RPMI8226 (cell line): ENCODE results near the gene CACNG3.
A peak's percentile ranks its signal among the peaks of the same experiment; 100 is the strongest.
"Not testable (repeated sequence)": the region's sequence is repeated elsewhere in the genome, so short reads cannot be mapped to it uniquely, and the experiment has no call there.

Source experiments
- DNase-seq: peaks from one replicate; pipeline ENCODE4 v3.0.0-alpha.2; 2015

CACNG3 gene

GRCh38 chr16:24281466-24281865, 25.3 kb downstream of the CACNG3 start:
- no peak for DNase-seq

- no peak for DNase-seq
Measured at GRCh38 chr16:24282141-24282540, 26.0 kb downstream of the CACNG3 start.

- no peak for DNase-seq
Measured at GRCh38 chr16:24286741-24287405, 30.7 kb downstream of the CACNG3 start.

DNA sequence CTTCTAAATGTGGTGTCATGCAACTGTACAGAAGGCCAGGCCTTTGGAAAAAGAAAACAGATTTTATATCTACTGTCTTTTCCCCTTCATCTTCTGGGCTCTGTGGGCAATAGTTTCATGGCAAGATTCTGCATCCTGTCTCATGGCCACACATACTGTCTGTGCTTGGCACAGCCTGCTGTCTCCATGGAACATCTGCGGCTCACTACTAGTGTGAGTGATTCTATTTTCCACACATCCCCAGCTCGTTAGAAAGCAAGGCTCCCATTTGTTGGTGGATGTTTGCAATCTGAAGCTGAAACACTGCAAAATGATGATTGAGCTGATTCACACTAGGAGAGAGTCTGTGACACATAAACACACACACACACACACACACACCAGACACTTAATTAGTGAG, 32.4 kb downstream of the CACNG3 start:
- DNase-seq: peak; percentile 10

DNA sequence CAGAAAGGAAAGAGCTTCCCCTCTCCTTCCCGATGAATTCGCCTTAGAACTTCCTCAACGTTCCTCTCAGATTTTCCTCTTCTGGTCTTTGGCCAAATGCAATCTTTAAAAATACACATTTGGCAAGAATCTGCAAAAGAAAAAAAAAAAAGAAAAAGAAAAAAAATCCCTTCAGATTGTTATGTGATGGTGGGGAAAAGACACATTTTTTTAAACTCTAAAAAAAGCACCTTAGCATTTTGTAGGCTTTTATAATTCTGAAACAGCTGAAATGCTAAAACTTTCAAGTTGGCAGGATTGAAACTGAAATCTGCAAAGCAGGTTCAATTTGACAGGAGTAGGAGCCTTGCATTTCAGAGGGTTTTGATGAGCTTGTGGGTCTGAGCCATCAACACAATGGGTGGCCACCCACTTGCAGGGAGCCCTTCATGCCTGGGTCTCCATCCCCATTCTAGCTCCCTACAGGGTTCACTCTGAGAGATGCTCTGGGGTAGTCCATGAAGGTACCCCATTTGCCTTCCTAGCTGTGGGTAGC, 33.1 kb downstream of the CACNG3 start:
- peak; percentile 39 for DNase-seq

- DNase-seq: no peak
Measured at GRCh38 chr16:24291932-24292331, 35.8 kb downstream of the CACNG3 start.

- DNase-seq: no peak
Measured at GRCh38 chr16:24294131-24294530, 38.0 kb downstream of the CACNG3 start.

DNA sequence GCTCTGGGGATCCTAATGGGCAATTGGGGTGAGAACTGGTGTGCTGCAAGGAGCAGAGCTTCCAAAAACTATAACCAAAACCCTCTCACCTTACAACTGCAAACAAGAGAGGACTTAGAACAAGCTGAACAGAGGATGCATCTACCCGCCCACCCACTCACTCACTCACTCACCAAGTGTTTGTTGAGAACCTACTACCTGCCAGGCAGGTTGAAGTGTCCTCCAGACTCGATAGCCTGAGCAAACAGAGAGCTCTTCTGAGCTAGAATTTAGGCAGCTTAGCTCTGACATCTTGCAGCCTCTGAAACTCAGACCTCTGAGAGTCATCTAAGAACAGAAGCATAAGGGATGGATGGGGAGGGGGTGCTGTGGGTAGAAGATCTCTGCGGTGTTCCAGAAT, 41.2 kb downstream of the CACNG3 start:
- no peak for DNase-seq

DNA sequence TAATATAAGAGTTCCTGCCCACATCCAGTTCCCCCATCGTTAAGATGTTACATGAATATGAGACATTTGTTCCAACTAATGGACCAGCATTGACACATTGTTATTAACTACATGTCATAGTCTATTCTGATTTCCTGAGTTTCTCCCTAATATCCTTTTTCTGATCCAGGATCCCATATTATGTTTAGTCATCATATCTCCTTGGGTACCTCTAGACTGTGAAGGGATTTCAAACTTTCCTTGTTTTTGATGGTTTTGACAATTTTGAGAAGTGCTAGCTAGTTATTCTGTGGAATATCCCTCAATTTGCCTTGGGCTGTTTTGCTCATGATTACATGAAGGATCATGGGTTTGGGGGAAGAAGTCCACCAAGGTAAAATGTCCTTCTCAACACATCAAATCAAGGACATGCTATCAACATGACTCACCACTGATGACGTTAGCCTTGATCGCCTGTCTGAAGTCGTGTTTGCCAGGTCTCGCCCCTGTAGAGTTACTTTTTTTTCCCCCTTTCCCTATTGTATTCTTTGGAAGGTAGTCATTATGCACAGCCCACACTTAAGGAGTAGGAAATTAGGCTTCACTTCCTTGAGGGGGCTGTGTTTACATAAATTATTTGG, 42.5 kb downstream of the CACNG3 start:
- no peak for DNase-seq

- not testable (repeated sequence) for DNase-seq
Measured at GRCh38 chr16:24300750-24301149, 44.6 kb downstream of the CACNG3 start.

GRCh38 chr16:24302636-24303035, 46.5 kb downstream of the CACNG3 start:
- no peak for DNase-seq

DNA sequence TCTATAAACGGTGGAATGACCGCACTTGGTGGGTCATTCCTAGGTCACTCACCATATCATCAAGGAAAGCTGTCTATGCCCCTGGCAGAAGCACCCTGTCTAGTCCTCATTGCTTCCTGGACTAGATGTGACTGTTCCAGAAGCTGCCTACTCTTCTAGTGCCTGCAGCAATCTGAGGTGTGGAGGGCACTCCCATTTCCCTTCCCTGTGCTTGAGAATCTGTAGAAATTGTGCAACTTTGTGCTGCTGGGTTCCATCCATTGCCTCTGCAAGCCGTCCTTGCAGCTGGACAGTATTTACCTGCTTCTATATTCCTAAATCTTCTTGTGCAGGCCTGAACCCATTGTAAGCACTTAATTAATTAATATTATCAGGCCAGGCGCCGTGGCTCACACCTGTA, 52.1 kb downstream of the CACNG3 start:
- no peak for DNase-seq

DNA sequence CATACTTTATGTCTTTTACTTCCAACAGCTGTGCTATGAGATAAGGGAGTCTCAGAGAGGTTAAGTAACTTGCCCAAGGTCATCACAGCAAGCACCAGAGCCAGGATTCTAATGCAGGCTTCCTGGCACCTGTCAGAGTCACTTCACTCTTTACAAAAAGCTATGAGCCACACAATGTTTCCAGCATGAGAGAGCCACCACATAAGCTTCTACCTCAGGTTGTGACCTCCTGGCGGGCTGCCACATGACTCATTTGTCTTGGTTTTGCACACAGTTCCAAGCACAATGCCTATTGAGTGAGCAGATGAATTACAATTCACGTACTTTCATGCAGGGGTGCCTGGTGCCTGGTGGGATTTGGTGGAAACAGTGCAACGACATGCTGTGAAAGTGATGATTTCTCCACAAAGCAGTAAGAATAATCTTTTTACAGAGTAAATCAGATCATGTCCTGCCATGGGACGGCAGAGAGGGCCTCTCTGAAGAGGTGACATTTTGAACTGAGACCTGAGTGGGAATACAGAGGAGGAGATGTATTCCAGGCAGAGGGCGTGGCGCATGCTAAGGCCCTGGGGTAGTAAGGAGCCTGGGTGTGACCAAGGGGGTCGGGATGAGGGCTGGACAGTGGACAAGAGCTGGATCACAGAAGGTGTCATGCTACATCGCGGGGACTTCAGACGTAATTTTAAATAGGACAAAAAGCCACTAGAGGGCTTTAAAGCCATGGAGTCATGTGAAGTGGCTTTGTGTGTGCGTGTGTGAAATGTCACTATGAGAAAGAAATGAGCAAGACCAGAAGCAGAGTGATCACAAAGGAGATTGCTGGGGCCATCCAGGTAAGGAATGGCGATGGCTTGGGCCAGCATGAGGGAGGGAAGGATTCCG, 53.4 kb downstream of the CACNG3 start:
- DNase-seq: peak; percentile 73

GRCh38 chr16:24315343-24315742, 59.2 kb downstream of the CACNG3 start:
- DNase-seq: no peak

DNA sequence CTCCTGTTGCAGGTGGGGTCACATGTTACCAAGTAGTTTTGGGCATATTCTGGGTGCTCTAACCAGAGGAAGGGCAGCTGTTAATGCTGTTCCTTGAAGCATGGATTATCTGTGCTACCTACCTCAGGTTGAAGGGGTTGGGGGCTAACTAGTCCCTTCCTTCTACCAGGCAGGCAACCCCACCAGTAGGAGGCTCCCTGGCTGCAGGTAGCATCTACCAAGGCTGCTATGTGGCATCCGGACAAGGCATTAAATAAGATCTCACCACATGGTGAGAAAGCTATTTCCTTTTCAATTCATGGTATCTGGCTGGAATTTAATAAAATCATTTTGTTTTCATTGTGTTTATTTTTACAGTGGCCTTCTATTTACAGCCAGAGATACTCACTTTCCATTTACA, 62.5 kb downstream of the CACNG3 start:
- no peak for DNase-seq

DNA sequence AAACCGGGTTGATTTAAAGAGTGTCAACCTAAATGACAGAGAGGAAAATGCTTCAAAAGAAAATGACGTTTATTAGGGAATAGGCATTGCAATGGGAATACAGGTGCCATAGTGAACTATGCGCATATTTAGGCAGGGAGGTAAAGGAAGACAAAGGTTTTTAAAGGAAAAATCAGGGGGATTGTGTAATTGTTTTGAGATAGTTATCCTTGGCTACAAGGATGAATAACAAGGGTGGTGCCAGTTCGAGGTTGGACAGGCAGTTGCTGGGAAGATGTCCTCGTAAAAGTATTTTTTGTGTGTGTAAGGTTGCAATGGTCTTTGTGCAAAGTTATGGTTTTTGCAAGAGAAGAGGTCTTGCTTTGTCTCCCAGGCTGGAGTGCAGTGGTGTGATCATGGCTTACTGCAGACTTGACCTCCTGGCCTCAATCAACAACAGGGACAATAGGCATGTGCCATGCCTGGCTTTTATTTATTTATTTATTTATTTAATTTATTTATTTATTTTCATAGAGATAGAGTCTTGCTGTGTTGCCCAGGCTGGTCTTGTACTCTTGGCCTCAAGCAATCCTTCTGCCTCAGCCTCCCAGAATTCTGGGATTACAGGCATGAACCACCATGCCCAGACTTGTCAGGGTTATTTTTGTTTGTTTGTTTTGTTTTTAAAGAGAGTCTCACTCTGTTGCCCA, 63.1 kb downstream of the CACNG3 start:
- DNase-seq: no peak

DNA sequence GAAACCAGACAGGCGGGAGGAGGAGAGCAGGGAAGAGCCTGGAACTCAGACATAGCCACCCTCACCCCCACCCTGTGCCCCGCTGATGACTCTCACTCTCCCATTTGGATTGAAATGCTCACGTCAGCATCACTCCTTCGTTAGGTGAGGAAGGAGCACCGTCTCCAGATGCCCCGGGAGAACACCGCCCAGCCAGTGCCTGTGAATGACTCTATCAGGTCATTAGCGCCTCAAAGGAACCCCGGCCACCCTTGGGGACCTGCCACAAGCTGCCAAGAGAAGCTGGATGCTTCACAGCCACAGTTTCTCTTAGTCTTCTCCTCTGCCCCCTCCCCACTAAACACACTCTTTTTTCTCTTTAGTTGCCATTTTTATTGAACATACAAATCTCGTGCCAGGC, 66.0 kb downstream of the CACNG3 start:
- no peak for DNase-seq

GRCh38 chr16:24324421-24324820, 68.3 kb downstream of the CACNG3 start:
- no peak for DNase-seq

GRCh38 chr16:24328835-24329452, 72.8 kb downstream of the CACNG3 start:
- no peak for DNase-seq

- DNase-seq: no peak
Measured at GRCh38 chr16:24332178-24332577, 76.0 kb downstream of the CACNG3 start.

GRCh38 chr16:24332582-24333090, 76.5 kb downstream of the CACNG3 start:
- DNase-seq: no peak

DNA sequence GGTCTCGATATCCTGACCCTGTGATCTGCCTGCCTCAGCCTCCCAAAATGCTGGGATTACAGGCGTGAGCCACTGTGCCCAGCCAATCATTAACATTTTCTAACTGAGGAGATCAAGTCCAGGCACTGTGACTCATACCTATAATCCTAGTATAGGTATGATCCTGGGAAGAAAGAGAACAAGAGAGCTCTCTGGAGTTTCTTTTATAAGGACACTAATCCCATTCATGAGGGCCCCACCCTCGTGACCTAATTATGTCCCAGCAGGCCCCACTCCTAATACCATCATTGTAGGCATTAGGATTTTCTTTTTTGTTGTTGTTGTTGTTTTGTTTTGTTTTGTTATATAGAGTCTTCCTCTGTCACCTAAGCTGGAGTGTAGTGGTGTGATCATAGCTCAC, 80.4 kb downstream of the CACNG3 start:
- no peak for DNase-seq
